ENCODE measurements around the gene CIRBP.

The CIRBP gene

GRCh38 chr19:1258163-1258492, 11.0 kb upstream of the CIRBP start:
- H3K4me3 ChIP-seq (ENCODE audit: low read depth, low read length), result no peak overlapping the region
- no peak for DNase-seq (ENCODE audit: low read depth, low spot score)
- ChIA-PET CTCF (interaction anchor here (6.4 kb wide), 1 partner anchor 10 kb away, joined by 69 read pairs; the partner anchor contains the start of gene CIRBP), POLR2A (interaction anchor here (1.1 to 7.6 kb wide), 3 partner anchors 7 to 15 kb away, joined by 4 to 188 read pairs (median 36); partner anchors contain the start of gene CIRBP)
- TF ChIP-seq CTCF (IDR thresholded peaks at IDR 0.05; ENCODE audit: insufficient read depth, low read length, missing control alignments), result no peak

- DNase-seq (ENCODE audit: low read depth, low spot score), result no peak
- CTCF ChIA-PET, result interaction anchor here (6.4 to 11.8 kb wide), 2 partner anchors 9 to 16 kb away, joined by 69 to 626 read pairs; partner anchors contain the start of genes ATP5F1D and CIRBP
- POLR2A ChIA-PET, result interaction anchor here (1.1 to 7.6 kb wide), 3 partner anchors 6 to 14 kb away, joined by 4 to 188 read pairs (median 36); partner anchors contain the start of gene CIRBP
- no peak overlapping the region for H3K4me3 ChIP-seq (ENCODE audit: low read depth, low read length)
- no peak for TF ChIP-seq CTCF (IDR thresholded peaks at IDR 0.05; ENCODE audit: insufficient read depth, low read length, missing control alignments)
Observed at GRCh38 chr19:1258707-1259205, 10.4 kb upstream of the CIRBP start.

- no peak for DNase-seq (ENCODE audit: low read depth, low spot score)
- H3K4me3 ChIP-seq (ENCODE audit: low read depth, low read length), result no peak overlapping the region
- no peak for TF ChIP-seq CTCF (IDR thresholded peaks at IDR 0.05; ENCODE audit: insufficient read depth, low read length, missing control alignments)
- POLR2A ChIA-PET, result interaction anchor here (4.1 kb wide), 1 partner anchor 10 kb away, joined by 36 read pairs; the partner anchor contains the start of gene CIRBP
- CTCF ChIA-PET, result interaction anchor here (11.8 kb wide), 1 partner anchor 17 kb away, joined by 626 read pairs; the partner anchor contains the start of gene ATP5F1D
Observed at GRCh38 chr19:1259206-1259875, 9.8 kb upstream of the CIRBP start.

- H3K4me3 ChIP-seq (ENCODE audit: low read depth, low read length), result peak overlapping the region; percentile 30; the same call in 1 of the 2 replicates
- no peak for DNase-seq (ENCODE audit: low read depth, low spot score)
- no peak for TF ChIP-seq CTCF (IDR thresholded peaks at IDR 0.05; ENCODE audit: insufficient read depth, low read length, missing control alignments)
- ChIA-PET POLR2A (interaction anchor here (0.6 to 4.1 kb wide), 3 partner anchors 9 to 158 kb away, joined by 3 to 36 read pairs (median 6); partner anchors contain the start of gene CIRBP), CTCF (interaction anchor here (11.8 kb wide), 1 partner anchor 17 kb away, joined by 626 read pairs; the partner anchor contains the start of gene ATP5F1D)
Observed at GRCh38 chr19:1259876-1260748, 9.0 kb upstream of the CIRBP start.

- ChIA-PET CTCF (interaction anchor here (11.8 kb wide), 1 partner anchor 18 kb away, joined by 626 read pairs; the partner anchor contains the start of gene ATP5F1D), POLR2A (interaction anchor here (0.6 to 7.3 kb wide), 5 partner anchors 6 to 159 kb away, joined by 3 to 188 read pairs (median 6); partner anchors contain the start of gene CIRBP)
- no peak for TF ChIP-seq CTCF (IDR thresholded peaks at IDR 0.05; ENCODE audit: insufficient read depth, low read length, missing control alignments)
- no peak for DNase-seq (ENCODE audit: low read depth, low spot score)
- H3K4me3 ChIP-seq (ENCODE audit: low read depth, low read length), result peak overlapping the region; percentile 69
Observed at GRCh38 chr19:1260749-1261537, 8.2 kb upstream of the CIRBP start.
